K562 (cell line): ENCODE measurements around the gene APBA2.

ENCODE experiments used
- BRF1 ChIP-seq: IDR thresholded peaks from 3 replicates; pipeline ENCODE4 v1.6.1; 2011; ENCODE audit warnings: borderline replicate concordance, mild to moderate bottlenecking; ENCODE audit not compliant: insufficient read length; ENCODE audit errors: extremely low read depth
- CTCF ChIP-seq, 3 experiments: IDR thresholded peaks in 2 of 3; conservative IDR thresholded peaks in 1 of 3; 2 replicates each; pipeline ENCODE4 v1.5.1; 2011 to 2012; ENCODE audit warnings: low read length in 3 of 3, mild to moderate bottlenecking in 3 of 3, control low read depth in 2 of 3, improper control_type of control experiment in 1 of 3, inconsistent platforms in 1 of 3, low read depth in 1 of 3, mixed read lengths in 1 of 3, moderate library complexity in 1 of 3; ENCODE audit not compliant: insufficient read depth in 2 of 3
- HNRNPK ChIP-seq: fragments of 200-400 bp; formaldehyde crosslinking; IDR thresholded peaks from one replicate; pipeline ENCODE4 v1.6.1; 2018; ENCODE audit warnings: mild to moderate bottlenecking, low read depth, low read length; ENCODE audit not compliant: poor library complexity, severe bottlenecking
- HNRNPL ChIP-seq: fragments of 200-400 bp; formaldehyde crosslinking; IDR thresholded peaks from 2 replicates; pipeline ENCODE4 v1.6.1; 2017; ENCODE audit warnings: low read depth, mild to moderate bottlenecking, low read length
- MEF2A ChIP-seq: IDR thresholded peaks from 2 replicates; pipeline ENCODE4 v1.6.1; 2011; ENCODE audit warnings: low read depth, mild to moderate bottlenecking, low read length, moderate library complexity; ENCODE audit not compliant: control insufficient read depth
- REST ChIP-seq, 2 experiments: fragments of 450-650 bp; formaldehyde crosslinking in 1 of 2; IDR thresholded peaks; 2 replicates each; pipeline versions ENCODE4 v1.4.0 to v1.6.1; 2014 to 2020; ENCODE audit warnings: mild to moderate bottlenecking in 2 of 2, borderline replicate concordance in 1 of 2, low read depth in 1 of 2
- SP1 ChIP-seq: sonication (generic); formaldehyde crosslinking; IDR thresholded peaks from 2 replicates; pipeline ENCODE4 v1.8.1; 2022; ENCODE audit warnings: mild to moderate bottlenecking, missing genetic modification reagents
- ZNF316 ChIP-seq: fragments of 450-650 bp; IDR thresholded peaks from 2 replicates; pipeline ENCODE4 v1.6.1; 2016
- ZNF354B ChIP-seq: fragments of 250-450 bp; sonication (Bioruptor Pico); IDR thresholded peaks from 2 replicates; pipeline ENCODE4 v1.4.0; 2020
- ZSCAN29 ChIP-seq: fragments of 450-650 bp; IDR thresholded peaks from 2 replicates; pipeline ENCODE4 v1.6.1; 2017

GRCh38 chr15:29139072-29139471, 253.3 kb downstream of the APBA2 start:
- TF ChIP-seq ZNF316 (no peak), ZNF354B (no peak), MEF2A (no peak), SP1 (no peak), ZSCAN29 (no peak), REST (IDR thresholded peaks at IDR 0.05; ENCODE audit: borderline replicate concordance) (no peak), REST (CRISPR knock-in tag; IDR thresholded peaks at IDR 0.05; ENCODE audit: low read depth) (no peak), HNRNPL (no peak), HNRNPK (no peak), BRF1 (no peak), CTCF (IDR thresholded peaks at IDR 0.05 in 2 of 3, conservative IDR thresholded peaks at IDR 0.05 in 1 of 3; ENCODE audit: insufficient read depth in 2 of 3, low read depth in 1 of 3, low read length in 3 of 3) (no peak)
